Adrenal gland (tissue), 12 donors: ENCODE results near the gene GLS. TPM values are rescaled to one million over a fixed set of nuclear protein-coding genes. Genes with fewer than 3 reads are reported as not detected.

ENCODE experiments used
- DNase-seq, 7 donors: peaks; one replicate each; pipeline ENCODE4 v3.0.0-alpha.2; 2019 to 2020
- H3K27ac ChIP-seq, 5 donors: fragments of 200-600 bp; sonication (generic) in 4 of 5; 1 replicate in 3 of 5; 2 replicates in 2 of 5; pipeline versions ENCODE4 v1.5.1 to v1.8.0; 2016 to 2020; ENCODE audit warnings: mild to moderate bottlenecking in 1 of 5
- H3K27me3 ChIP-seq: fragments of 200-600 bp; 2 replicates; pipeline ENCODE4 v1.8.0; 2021
- H3K36me3 ChIP-seq, 2 donors: fragments of 200-600 bp; replicated peaks in 1 of 2; 1 replicate in 1 of 2; 2 replicates in 1 of 2; pipeline versions ENCODE4 v1.5.1 to v1.8.0; 2018 to 2022
- H3K4me1 ChIP-seq, 2 donors: fragments of 200-600 bp; replicated peaks in 1 of 2; 1 replicate in 1 of 2; 2 replicates in 1 of 2; pipeline versions ENCODE4 v1.5.1 to v1.8.0; 2018 to 2021
- H3K4me3 ChIP-seq, 4 donors: fragments of 200-600 bp; sonication (generic) in 3 of 4; one replicate each; pipeline ENCODE4 v1.5.1; 2016 to 2018
- H3K9me3 ChIP-seq, 3 donors: fragments of 200-600 bp; sonication (generic) in 1 of 3; replicated peaks in 1 of 3; 1 replicate in 2 of 3; 2 replicates in 1 of 3; pipeline versions ENCODE4 v1.5.1 to v1.8.0; 2016 to 2021
- CTCF ChIP-seq, 6 experiments: fragments of 450-650 bp in 4 of 6; fragments of 200-600 bp in 2 of 6; sonication (generic) in 1 of 6; IDR thresholded peaks; 1 replicate in 5 of 6; 2 replicates in 1 of 6; pipeline versions ENCODE4 v1.5.1 to v1.8.0; 2016 to 2021; ENCODE audit warnings: antibody characterized with exemption in 6 of 6, mild to moderate bottlenecking in 2 of 6, moderate library complexity in 1 of 6
- POLR2A ChIP-seq, 2 donors: fragments of 450-650 bp; IDR thresholded peaks; one replicate each; pipeline ENCODE4 v1.6.1; 2017; ENCODE audit warnings: antibody characterized with exemption in 2 of 2, mild to moderate bottlenecking in 2 of 2, moderate library complexity in 1 of 2
- WGBS, 4 donors: extraction: QIAGEN DNeasy Blood & Tissue Kit in 2 of 4; methylation state at CpG; one replicate each; pipeline versions ENCODE4 v1.1.5 to v1.1.7; 2013 to 2017; 5-methylcytosine and 5-hydroxymethylcytosine counted together
- intact Hi-C, 2 donors: fragments of 100-400 bp; cut with DNase I; formaldehyde crosslinking; loops; one replicate each; pipeline versions ENCODE4 v1.14.1 to v1.15.0; 2022 to 2023
- polyA plus RNA-seq, 3 donors: library from polyadenylated mRNA; stranded (reverse); fragments of 200-250 nt in 2 of 3; fragments of 350-450 nt in 1 of 3; fragmentation: Illumina TruSeq in 1 of 3; extraction: RNeasy Lipid Tissue Mini Kit (QIAGEN cat#74804) in 1 of 3; gene quantifications; one replicate each; pipeline ENCODE4 v1.2.3, GENCODE V29; 2013 to 2014
- total RNA-seq, 9 donors: library from RNA; depleted of rRNA in 4 of 9; stranded (reverse); fragments of >200 nt in 4 of 9; fragments of 120-200 nt in 1 of 9; fragmentation: NEBNext Ultra II Directional in 1 of 9; extraction: Animal tissue kit (Norgen Biotek cat#: 25700) in 1 of 9; gene quantifications; one replicate each; pipeline versions ENCODE4 v1.1.0 to v1.2.4, GENCODE V29; 2013 to 2023
- donor health status: healthy with polysubstance abuse.
- donor health status: Bipolar disorder and iron deficiency.
- donor health status: DM: yes; HTN: yes; CAD: no.
- donor health status: DM: no; HTN: no; CAD: no.
- donor health status: DM: no; HTN: no; CAD: no.
- donor health status: DM: yes; HTN: yes; CAD: no.

Gene GLS
- total and polyA plus RNA-seq, 12 donors = 55.3 to 527 (median 254) TPM

DNA sequence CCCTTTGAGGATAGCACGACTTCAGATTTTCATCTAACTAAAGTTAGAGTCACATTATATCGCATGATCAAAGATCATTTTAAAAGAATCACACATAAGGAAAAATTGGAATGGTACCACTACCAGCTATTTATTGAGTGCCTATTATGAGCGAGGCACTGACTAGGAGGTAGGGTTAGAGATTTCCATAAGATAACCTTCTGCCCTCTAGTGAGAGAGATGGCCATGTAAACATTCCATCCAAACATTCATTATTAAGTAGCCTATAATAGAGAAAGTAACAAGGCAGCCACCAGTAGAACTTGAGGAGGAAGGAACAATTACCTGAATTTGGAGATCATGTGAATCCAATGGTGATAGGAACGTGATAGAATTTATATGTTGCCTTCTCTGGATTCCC lies 25.4 kb upstream of the GLS start:
- H3K4me1 ChIP-seq = peaks cover 0 to 8% of the 10 kb centered on the region in 2 donors
- H3K27ac ChIP-seq = no peak overlapping the region
- no peak overlapping the region for H3K4me3 ChIP-seq
- H3K9me3 ChIP-seq = no peaks in the 10 kb centered on the region
- DNase-seq = no peak
- H3K27me3 ChIP-seq = no peaks in the 10 kb centered on the region
- no peaks in the 10 kb centered on the region for H3K36me3 ChIP-seq
- TF ChIP-seq CTCF (IDR thresholded peaks at IDR 0.05) = no peak
- TF ChIP-seq POLR2A (IDR thresholded peaks at IDR 0.05) = no peak
- WGBS, 4 donors = 88 to 95% (median 93%) methylated on average over 4 of the region's 4 CpGs
- intact Hi-C loops = no loop called here

GRCh38 chr2:190856985-190857384 lies 23.6 kb upstream of the GLS start:
- Histone ChIP-seq H3K27me3 (no peaks in the 10 kb centered on the region), H3K4me3 (no peak overlapping the region), H3K36me3 (no peaks in the 10 kb centered on the region), H3K9me3 (no peaks in the 10 kb centered on the region), H3K27ac (no peak overlapping the region), H3K4me1 (peaks cover 0 to 8% of the 10 kb centered on the region in 2 donors)
- 98 to 100% (median 99%) methylated on average over 1 of the region's 1 CpG for WGBS, 4 donors
- no peak for DNase-seq
- intact Hi-C loops = no loop called here
- TF ChIP-seq POLR2A (IDR thresholded peaks at IDR 0.05) = no peak
- TF ChIP-seq CTCF (IDR thresholded peaks at IDR 0.05) = no peak

GRCh38 chr2:190858817-190859216 lies 21.8 kb upstream of the GLS start:
- 77 to 83% (median 80%) methylated on average over 6 of the region's 6 CpGs for WGBS, 4 donors

More at GRCh38 chr2:190858817-190859216, 21.8 kb upstream of the GLS start:
- peaks cover 0 to 4% of the 10 kb centered on the region in 2 donors for H3K4me1 ChIP-seq
- H3K27me3 ChIP-seq = no peaks in the 10 kb centered on the region
- H3K9me3 ChIP-seq = no peaks in the 10 kb centered on the region
- H3K27ac ChIP-seq = no peak overlapping the region
- no peak overlapping the region for H3K4me3 ChIP-seq
- H3K36me3 ChIP-seq = no peaks in the 10 kb centered on the region
- intact Hi-C loops = no loop called here
- TF ChIP-seq CTCF (IDR thresholded peaks at IDR 0.05) = no peak
- no peak for TF ChIP-seq POLR2A (IDR thresholded peaks at IDR 0.05)
- no peak for DNase-seq
